ENCODE results near the gene MKRN2OS.

MKRN2OS gene

DNA sequence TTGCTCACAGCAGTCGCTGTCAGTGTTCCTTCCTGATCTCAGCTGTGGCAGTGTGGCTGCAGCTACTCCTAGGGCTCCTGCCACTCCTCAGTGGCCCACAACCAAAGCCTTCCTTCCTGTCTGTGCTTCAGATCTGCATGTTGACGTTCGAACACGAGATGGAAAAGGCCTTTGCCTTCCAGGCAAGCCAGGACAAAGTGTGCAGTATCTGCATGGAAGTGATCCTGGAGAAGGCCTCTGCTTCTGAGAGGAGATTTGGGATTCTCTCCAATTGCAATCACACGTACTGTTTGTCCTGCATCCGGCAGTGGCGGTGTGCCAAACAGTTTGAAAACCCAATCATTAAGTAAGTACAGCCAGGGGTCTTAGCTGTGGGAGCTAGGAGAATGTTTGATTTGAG is 29.4 kb upstream of the MKRN2OS start:
- no peak overlapping the region for H3K4me3 ChIP-seq (replicated peaks; ENCODE audit: low read depth, low read length)
- DNase-seq (ENCODE audit: extremely low read depth, insufficient read length), result no peak
- TF ChIP-seq, protein P1, sequence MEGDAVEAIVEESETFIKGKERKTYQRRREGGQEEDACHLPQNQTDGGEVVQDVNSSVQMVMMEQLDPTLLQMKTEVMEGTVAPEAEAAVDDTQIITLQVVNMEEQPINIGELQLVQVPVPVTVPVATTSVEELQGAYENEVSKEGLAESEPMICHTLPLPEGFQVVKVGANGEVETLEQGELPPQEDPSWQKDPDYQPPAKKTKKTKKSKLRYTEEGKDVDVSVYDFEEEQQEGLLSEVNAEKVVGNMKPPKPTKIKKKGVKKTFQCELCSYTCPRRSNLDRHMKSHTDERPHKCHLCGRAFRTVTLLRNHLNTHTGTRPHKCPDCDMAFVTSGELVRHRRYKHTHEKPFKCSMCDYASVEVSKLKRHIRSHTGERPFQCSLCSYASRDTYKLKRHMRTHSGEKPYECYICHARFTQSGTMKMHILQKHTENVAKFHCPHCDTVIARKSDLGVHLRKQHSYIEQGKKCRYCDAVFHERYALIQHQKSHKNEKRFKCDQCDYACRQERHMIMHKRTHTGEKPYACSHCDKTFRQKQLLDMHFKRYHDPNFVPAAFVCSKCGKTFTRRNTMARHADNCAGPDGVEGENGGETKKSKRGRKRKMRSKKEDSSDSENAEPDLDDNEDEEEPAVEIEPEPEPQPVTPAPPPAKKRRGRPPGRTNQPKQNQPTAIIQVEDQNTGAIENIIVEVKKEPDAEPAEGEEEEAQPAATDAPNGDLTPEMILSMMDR (IDR thresholded peaks at IDR 0.05; ENCODE audit: insufficient read depth, low read length, poor library complexity, severe bottlenecking), result no peak
- H3K27me3 ChIP-seq (replicated peaks; ENCODE audit: control insufficient read depth, insufficient read depth, low read length), result no peaks in the 10 kb centered on the region
- peaks cover 32% of the 10 kb centered on the region for H3K36me3 ChIP-seq (ENCODE audit: control insufficient read depth, insufficient read depth, low read length)

DNA sequence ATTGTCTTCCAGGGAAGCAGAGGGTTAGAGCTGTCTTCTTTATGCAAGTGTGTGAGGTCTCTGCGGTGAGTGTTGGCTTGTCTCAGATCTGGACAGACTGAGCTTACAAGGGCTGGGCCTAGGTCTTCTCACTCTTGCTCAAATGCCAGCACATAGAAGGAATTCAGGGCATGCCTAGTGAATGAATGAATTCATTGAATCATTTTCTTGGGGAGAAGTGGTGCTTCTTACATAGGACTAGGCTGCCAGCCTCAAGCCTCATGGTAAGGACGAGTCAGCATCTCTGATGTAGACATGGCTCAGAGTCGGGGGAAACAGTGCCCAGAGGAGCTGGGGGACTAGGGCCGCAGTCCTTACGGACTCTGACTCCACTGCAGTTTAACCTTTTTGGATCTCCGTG is 28.8 kb upstream of the MKRN2OS start:
- peaks cover 29% of the 10 kb centered on the region for H3K36me3 ChIP-seq (ENCODE audit: control insufficient read depth, insufficient read depth, low read length)
- no peak overlapping the region for H3K4me3 ChIP-seq (replicated peaks; ENCODE audit: low read depth, low read length)
- TF ChIP-seq, protein P1 (IDR thresholded peaks at IDR 0.05; ENCODE audit: insufficient read depth, low read length, poor library complexity, severe bottlenecking), result no peak
- DNase-seq (ENCODE audit: extremely low read depth, insufficient read length), result no peak
- no peaks in the 10 kb centered on the region for H3K27me3 ChIP-seq (replicated peaks; ENCODE audit: control insufficient read depth, insufficient read depth, low read length)

DNA sequence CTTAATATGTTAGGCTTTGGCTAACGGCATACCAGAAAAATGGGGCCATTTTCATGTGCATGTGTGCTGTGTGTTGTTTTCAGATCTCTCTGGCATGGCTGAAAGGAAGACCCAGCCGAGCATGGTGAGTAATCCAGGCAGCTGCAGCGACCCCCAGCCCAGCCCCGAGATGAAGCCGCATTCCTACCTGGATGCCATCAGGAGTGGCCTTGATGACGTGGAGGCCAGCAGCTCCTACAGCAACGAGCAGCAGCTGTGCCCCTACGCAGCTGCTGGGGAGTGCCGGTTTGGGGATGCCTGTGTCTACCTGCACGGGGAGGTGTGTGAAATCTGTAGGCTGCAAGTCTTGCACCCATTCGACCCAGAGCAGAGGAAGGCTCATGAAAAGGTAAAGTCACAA is 26.7 kb upstream of the MKRN2OS start:
- TF ChIP-seq, protein P1 (IDR thresholded peaks at IDR 0.05; ENCODE audit: insufficient read depth, low read length, poor library complexity, severe bottlenecking), result no peak
- no peaks in the 10 kb centered on the region for H3K27me3 ChIP-seq (replicated peaks; ENCODE audit: control insufficient read depth, insufficient read depth, low read length)
- no peak for DNase-seq (ENCODE audit: extremely low read depth, insufficient read length)
- H3K36me3 ChIP-seq (ENCODE audit: control insufficient read depth, insufficient read depth, low read length), result peaks cover 29% of the 10 kb centered on the region
- no peak overlapping the region for H3K4me3 ChIP-seq (replicated peaks; ENCODE audit: low read depth, low read length)

DNA sequence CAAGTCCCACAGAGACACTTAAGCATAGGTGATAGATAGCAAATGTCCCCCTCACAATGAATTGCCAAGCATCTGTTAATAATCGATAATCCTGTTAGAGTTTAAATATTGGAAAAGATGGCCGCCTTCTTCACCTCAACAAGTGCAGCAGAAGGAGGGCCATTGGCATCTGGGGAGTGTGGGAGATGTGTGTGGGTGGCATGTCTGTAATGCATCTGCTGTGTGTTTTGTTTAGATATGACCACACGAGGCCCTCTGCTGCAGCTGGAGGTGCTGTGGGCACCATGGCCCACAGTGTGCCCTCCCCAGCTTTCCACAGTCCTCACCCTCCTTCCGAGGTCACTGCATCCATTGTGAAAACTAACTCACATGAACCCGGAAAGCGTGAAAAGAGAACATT is 24.5 kb upstream of the MKRN2OS start:
- Histone ChIP-seq H3K27me3 (replicated peaks; ENCODE audit: control insufficient read depth, insufficient read depth, low read length) (no peaks in the 10 kb centered on the region), H3K36me3 (ENCODE audit: control insufficient read depth, insufficient read depth, low read length) (peaks cover 23% of the 10 kb centered on the region), H3K4me3 (replicated peaks; ENCODE audit: low read depth, low read length) (no peak overlapping the region)
- TF ChIP-seq, protein P1 (IDR thresholded peaks at IDR 0.05; ENCODE audit: insufficient read depth, low read length, poor library complexity, severe bottlenecking), result no peak
- DNase-seq (ENCODE audit: extremely low read depth, insufficient read length), result no peak

DNA sequence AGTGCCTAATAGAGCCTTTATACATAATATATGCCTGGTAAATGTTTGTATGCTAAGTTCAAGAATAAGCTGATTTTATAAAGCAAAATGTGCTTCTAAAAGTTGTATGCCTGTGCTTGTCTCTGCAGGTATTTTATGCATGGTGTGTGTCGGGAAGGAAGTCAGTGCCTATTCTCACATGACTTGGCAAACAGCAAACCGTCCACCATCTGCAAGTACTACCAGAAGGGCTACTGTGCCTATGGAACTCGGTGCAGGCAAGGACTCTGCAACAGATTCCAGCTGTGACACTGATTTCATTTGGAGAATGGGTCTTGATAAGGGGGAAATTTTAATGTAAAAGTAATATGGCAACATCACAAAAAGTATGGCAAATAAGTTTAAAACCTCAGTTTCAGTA is 23.4 kb upstream of the MKRN2OS start:
- no peaks in the 10 kb centered on the region for H3K27me3 ChIP-seq (replicated peaks; ENCODE audit: control insufficient read depth, insufficient read depth, low read length)
- TF ChIP-seq, protein P1 (IDR thresholded peaks at IDR 0.05; ENCODE audit: insufficient read depth, low read length, poor library complexity, severe bottlenecking), result no peak
- H3K4me3 ChIP-seq (replicated peaks; ENCODE audit: low read depth, low read length), result no peak overlapping the region
- no peak for DNase-seq (ENCODE audit: extremely low read depth, insufficient read length)
- peaks cover 17% of the 10 kb centered on the region for H3K36me3 ChIP-seq (ENCODE audit: control insufficient read depth, insufficient read depth, low read length)

DNA sequence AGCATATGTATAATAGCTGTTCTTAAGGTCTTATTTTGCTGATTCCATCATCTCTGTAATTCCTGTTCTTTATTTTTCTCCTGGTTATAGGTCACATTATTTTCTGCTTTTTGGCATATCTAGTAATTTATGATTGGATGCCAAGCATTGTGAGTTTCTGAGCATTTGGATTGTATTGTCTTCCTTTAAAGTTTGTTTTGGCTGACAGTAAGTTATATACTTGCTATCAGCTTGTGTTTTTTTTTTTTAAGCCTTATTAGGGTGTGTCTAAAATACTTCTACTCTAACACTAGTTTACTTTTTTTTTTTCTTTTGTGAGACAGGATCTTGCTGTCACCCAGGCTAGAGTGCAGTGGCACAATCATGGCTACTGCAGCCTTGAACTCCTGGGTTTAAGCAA is 21.7 kb upstream of the MKRN2OS start:
- Histone ChIP-seq H3K36me3 (ENCODE audit: control insufficient read depth, insufficient read depth, low read length) (peaks cover 12% of the 10 kb centered on the region), H3K4me3 (replicated peaks; ENCODE audit: low read depth, low read length) (no peak overlapping the region), H3K27me3 (replicated peaks; ENCODE audit: control insufficient read depth, insufficient read depth, low read length) (no peaks in the 10 kb centered on the region)
- TF ChIP-seq, protein P1 (IDR thresholded peaks at IDR 0.05; ENCODE audit: insufficient read depth, low read length, poor library complexity, severe bottlenecking), result no peak
- DNase-seq (ENCODE audit: extremely low read depth, insufficient read length), result no peak
